Liver (tissue), 10 donors: ENCODE data around the gene COL19A1. TPM values are rescaled to one million over a fixed set of nuclear protein-coding genes. Genes with fewer than 3 reads are reported as not detected.

Experiments used
- DNase-seq: peaks from one replicate; pipeline ENCODE4 v3.0.0-alpha.2; 2017; ENCODE audit warnings: low spot score
- H3K27ac ChIP-seq, 2 donors: one replicate each; pipeline ENCODE4 v1.7.0; 2013; ENCODE audit warnings: inconsistent platforms in 2 of 2, low read length in 2 of 2, control low read depth in 1 of 2, low read depth in 1 of 2, mild to moderate bottlenecking in 1 of 2
- H3K27me3 ChIP-seq, 4 donors: one replicate each; pipeline versions ENCODE4 v1.6.1 to v1.7.0; 2013; ENCODE audit warnings: low read length in 3 of 4, inconsistent platforms in 1 of 4, mild to moderate bottlenecking in 1 of 4, moderate library complexity in 1 of 4; ENCODE audit not compliant: control insufficient read depth in 4 of 4, insufficient read depth in 4 of 4
- H3K36me3 ChIP-seq, 4 donors: one replicate each; pipeline versions ENCODE4 v1.6.1 to v1.7.0; 2013; ENCODE audit warnings: low read length in 3 of 4, mild to moderate bottlenecking in 3 of 4, low read depth in 1 of 4, moderate library complexity in 1 of 4; ENCODE audit not compliant: control insufficient read depth in 4 of 4, insufficient read depth in 3 of 4
- H3K4me1 ChIP-seq, 4 donors: one replicate each; pipeline versions ENCODE4 v1.6.1 to v1.7.0; 2013; ENCODE audit warnings: low read length in 3 of 4, mild to moderate bottlenecking in 3 of 4, moderate library complexity in 1 of 4; ENCODE audit not compliant: control insufficient read depth in 4 of 4, insufficient read depth in 4 of 4
- H3K4me3 ChIP-seq, 3 donors: one replicate each; pipeline versions ENCODE4 v1.6.1 to v1.7.0; 2013; ENCODE audit warnings: low read length in 3 of 3, control low read depth in 1 of 3, low read depth in 1 of 3, mild to moderate bottlenecking in 1 of 3
- H3K9ac ChIP-seq, 2 donors: one replicate each; pipeline ENCODE4 v1.7.0; 2013; ENCODE audit warnings: low read length in 2 of 2, mild to moderate bottlenecking in 2 of 2, moderate library complexity in 2 of 2, control low read depth in 1 of 2, low read depth in 1 of 2
- H3K9me3 ChIP-seq, 4 donors: one replicate each; pipeline versions ENCODE4 v1.6.1 to v1.7.0; 2013; ENCODE audit warnings: low read length in 3 of 4; ENCODE audit not compliant: control insufficient read depth in 4 of 4
- ATF3 ChIP-seq: IDR thresholded peaks from 2 replicates; pipeline ENCODE4 v1.6.1; 2016; ENCODE audit warnings: antibody characterized with exemption
- CTCF ChIP-seq: fragments of 150-350 bp; IDR thresholded peaks from 2 replicates; pipeline ENCODE4 v1.5.1; 2017; ENCODE audit warnings: improper control_type of control experiment, low read depth, low read length; ENCODE audit not compliant: missing input control
- FOXA1 ChIP-seq: IDR thresholded peaks from 2 replicates; pipeline ENCODE4 v1.6.1; 2016; ENCODE audit warnings: antibody characterized with exemption
- FOXA2 ChIP-seq: IDR thresholded peaks from 2 replicates; pipeline ENCODE4 v1.6.1; 2016; ENCODE audit warnings: antibody characterized with exemption
- HNF4A ChIP-seq, 2 donors: conservative IDR thresholded peaks; 2 replicates each; pipeline ENCODE4 v1.6.1; 2016; ENCODE audit warnings: antibody characterized with exemption in 2 of 2, mild to moderate bottlenecking in 2 of 2
- NR2F2 ChIP-seq: IDR thresholded peaks from 2 replicates; pipeline ENCODE4 v1.6.1; 2016; ENCODE audit warnings: antibody characterized with exemption
- SP1 ChIP-seq: IDR thresholded peaks from 2 replicates; pipeline ENCODE4 v1.6.1; 2018; ENCODE audit warnings: antibody characterized with exemption, mild to moderate bottlenecking
- YY1 ChIP-seq: IDR thresholded peaks from 2 replicates; pipeline ENCODE4 v1.6.1; 2016; ENCODE audit warnings: antibody characterized with exemption, mild to moderate bottlenecking
- WGBS: extraction: QIAGEN DNeasy Blood & Tissue Kit; methylation state at CpG from one replicate; pipeline ENCODE4 v1.1.7; 2013; 5-methylcytosine and 5-hydroxymethylcytosine counted together
- polyA plus RNA-seq, 2 donors: library from polyadenylated mRNA; stranded (reverse) in 1 of 2; unstranded in 1 of 2; fragments of 200-250 nt in 1 of 2; fragments of >200 nt in 1 of 2; fragmentation: Nextera tagmentation in 1 of 2; extraction: Ambion mirVana in 1 of 2; gene quantifications; one replicate each; pipeline versions ENCODE4 v1.2.1 to v1.2.3, GENCODE V29; 2013 to 2015
- small RNA-seq: library from RNA; depleted of rRNA; stranded (forward); fragments of <200 nt; gene quantifications from one replicate; pipeline ENCODE3, GENCODE V24; 2014
- total RNA-seq, 2 donors: library from RNA; depleted of rRNA; stranded (reverse); fragments of >200 nt; gene quantifications; one replicate each; pipeline ENCODE4 v1.2.3, GENCODE V29; 2014
- TF ChIP-seq, protein P1 (sequence below): IDR thresholded peaks from 2 replicates; pipeline ENCODE4 v1.6.1; 2016; ENCODE audit warnings: antibody characterized with exemption
- TF ChIP-seq, protein P2 (sequence below): IDR thresholded peaks from 2 replicates; pipeline ENCODE4 v1.6.1; 2016; ENCODE audit warnings: antibody characterized with exemption, mild to moderate bottlenecking
- donor health status: healthy.
- donor health status: healthy.
- donor health status: healthy.
- donor health status: healthy.
- donor health status: healthy.

Gene COL19A1
- total and polyA plus RNA-seq, 4 donors, result 0.25 to 0.51 TPM; not detected in 2

- Histone ChIP-seq H3K27ac (no peak overlapping the region), H3K9ac (no peak overlapping the region), H3K4me3 (no peak overlapping the region), H3K9me3 (no peaks in the 10 kb centered on the region), H3K36me3 (no peaks in the 10 kb centered on the region), H3K4me1 (no peaks in the 10 kb centered on the region), H3K27me3 (peaks cover 0 to 8% (median 0%) of the 10 kb centered on the region in 4 donors)
- TF ChIP-seq ATF3, result no peak
- TF ChIP-seq, protein P1, sequence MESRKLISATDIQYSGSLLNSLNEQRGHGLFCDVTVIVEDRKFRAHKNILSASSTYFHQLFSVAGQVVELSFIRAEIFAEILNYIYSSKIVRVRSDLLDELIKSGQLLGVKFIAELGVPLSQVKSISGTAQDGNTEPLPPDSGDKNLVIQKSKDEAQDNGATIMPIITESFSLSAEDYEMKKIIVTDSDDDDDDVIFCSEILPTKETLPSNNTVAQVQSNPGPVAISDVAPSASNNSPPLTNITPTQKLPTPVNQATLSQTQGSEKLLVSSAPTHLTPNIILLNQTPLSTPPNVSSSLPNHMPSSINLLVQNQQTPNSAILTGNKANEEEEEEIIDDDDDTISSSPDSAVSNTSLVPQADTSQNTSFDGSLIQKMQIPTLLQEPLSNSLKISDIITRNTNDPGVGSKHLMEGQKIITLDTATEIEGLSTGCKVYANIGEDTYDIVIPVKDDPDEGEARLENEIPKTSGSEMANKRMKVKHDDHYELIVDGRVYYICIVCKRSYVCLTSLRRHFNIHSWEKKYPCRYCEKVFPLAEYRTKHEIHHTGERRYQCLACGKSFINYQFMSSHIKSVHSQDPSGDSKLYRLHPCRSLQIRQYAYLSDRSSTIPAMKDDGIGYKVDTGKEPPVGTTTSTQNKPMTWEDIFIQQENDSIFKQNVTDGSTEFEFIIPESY, result no peak
- WGBS, result 87% methylated on average over 2 of the region's 2 CpGs
- DNase-seq, result no peak
Measured at GRCh38 chr6:70257768-70258273, 391.5 kb downstream of the COL19A1 start.

- no peak for DNase-seq
- no peaks in the 10 kb centered on the region for H3K9me3 ChIP-seq
- no peaks in the 10 kb centered on the region for H3K36me3 ChIP-seq
- TF ChIP-seq FOXA1 (no peak), HNF4A (conservative IDR thresholded peaks at IDR 0.05) (no peak), NR2F2 (no peak), CTCF (no peak), FOXA2 (no peak), YY1 (no peak), SP1 (no peak)
- TF ChIP-seq, protein P2, sequence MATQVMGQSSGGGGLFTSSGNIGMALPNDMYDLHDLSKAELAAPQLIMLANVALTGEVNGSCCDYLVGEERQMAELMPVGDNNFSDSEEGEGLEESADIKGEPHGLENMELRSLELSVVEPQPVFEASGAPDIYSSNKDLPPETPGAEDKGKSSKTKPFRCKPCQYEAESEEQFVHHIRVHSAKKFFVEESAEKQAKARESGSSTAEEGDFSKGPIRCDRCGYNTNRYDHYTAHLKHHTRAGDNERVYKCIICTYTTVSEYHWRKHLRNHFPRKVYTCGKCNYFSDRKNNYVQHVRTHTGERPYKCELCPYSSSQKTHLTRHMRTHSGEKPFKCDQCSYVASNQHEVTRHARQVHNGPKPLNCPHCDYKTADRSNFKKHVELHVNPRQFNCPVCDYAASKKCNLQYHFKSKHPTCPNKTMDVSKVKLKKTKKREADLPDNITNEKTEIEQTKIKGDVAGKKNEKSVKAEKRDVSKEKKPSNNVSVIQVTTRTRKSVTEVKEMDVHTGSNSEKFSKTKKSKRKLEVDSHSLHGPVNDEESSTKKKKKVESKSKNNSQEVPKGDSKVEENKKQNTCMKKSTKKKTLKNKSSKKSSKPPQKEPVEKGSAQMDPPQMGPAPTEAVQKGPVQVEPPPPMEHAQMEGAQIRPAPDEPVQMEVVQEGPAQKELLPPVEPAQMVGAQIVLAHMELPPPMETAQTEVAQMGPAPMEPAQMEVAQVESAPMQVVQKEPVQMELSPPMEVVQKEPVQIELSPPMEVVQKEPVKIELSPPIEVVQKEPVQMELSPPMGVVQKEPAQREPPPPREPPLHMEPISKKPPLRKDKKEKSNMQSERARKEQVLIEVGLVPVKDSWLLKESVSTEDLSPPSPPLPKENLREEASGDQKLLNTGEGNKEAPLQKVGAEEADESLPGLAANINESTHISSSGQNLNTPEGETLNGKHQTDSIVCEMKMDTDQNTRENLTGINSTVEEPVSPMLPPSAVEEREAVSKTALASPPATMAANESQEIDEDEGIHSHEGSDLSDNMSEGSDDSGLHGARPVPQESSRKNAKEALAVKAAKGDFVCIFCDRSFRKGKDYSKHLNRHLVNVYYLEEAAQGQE, result no peak
- H3K4me1 ChIP-seq, result no peaks in the 10 kb centered on the region
- peaks cover 0 to 8% (median 0%) of the 10 kb centered on the region in 4 donors for H3K27me3 ChIP-seq
- no peak overlapping the region for H3K4me3 ChIP-seq
- no peak overlapping the region for H3K9ac ChIP-seq
- 35% methylated on average over 1 of the region's 1 CpG for WGBS
- no peak overlapping the region for H3K27ac ChIP-seq
Measured at GRCh38 chr6:70258483-70258882, 392.1 kb downstream of the COL19A1 start.

Small RNAs within 50 kb of the gene (small RNA-seq; reads per million reads assigned to genes)
- not detected for gene RPL37P15

Other genes starting within 250 kb of the COL19A1 start
- gene LMBRD1, start 69.5 kb upstream of the COL19A1 start, total RNA-seq, result 10 to 100 TPM; 39.3 to 47.2 TPM
- gene LMBRD1, start 69.5 kb upstream of the COL19A1 start, polyA plus RNA-seq, result 10 to 100 TPM; 33.2 to 54.5 TPM